Measurements from ENCODE around the gene ERC2.

DNA sequence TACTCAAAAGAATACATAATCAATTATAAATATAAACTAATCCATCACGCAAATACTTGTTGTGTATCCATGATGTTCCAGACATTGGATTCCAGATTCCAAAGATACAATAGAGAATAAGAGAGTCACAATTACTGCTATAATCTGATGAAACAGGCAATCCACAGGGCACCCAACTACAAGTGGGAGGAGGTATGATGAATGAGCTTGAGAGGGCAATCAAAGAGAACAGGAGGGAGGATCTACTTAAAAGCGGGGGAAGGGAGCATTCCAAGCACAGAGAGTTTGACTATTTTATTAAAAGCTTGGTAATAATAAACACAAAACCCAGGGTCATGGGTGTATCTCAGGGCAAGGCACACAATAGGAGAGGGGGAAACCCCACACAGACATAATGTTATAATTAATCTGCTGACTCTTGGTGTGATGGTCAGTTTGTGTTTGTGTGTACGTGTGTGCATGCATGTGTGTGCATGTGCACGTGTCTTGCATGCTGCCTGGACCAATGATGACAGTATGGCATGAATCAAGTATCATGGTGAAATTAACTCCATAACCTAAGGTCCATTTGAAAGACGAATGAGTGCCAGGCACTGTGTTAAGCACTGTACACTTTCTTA lies 655.8 kb downstream of the ERC2 start:
- TF ChIP-seq KDM1A (IDR thresholded peaks at IDR 0.05; ENCODE audit: low read depth) (no peak), CBX2 (IDR thresholded peaks at IDR 0.05; ENCODE audit: borderline replicate concordance, low read depth) (no peak), ZC3H11A (IDR thresholded peaks at IDR 0.05) (no peak), ZNF302 (CRISPR knock-in tag; IDR thresholded peaks at IDR 0.05) (no peak), KDM5A (IDR thresholded peaks at IDR 0.05) (no peak), RCOR1 (IDR thresholded peaks at IDR 0.05; ENCODE audit: low read depth, low read length) (no peak)
